ENCODE results near the gene CTDP1. TPM values are rescaled to one million over a fixed set of nuclear protein-coding genes. Genes with fewer than 3 reads are reported as not detected.
"Not testable (repeated sequence)": the region's sequence is repeated elsewhere in the genome, so short reads cannot be mapped to it uniquely, and the experiment has no call there.

CTDP1 gene
- total RNA-seq, 2 donors from 2014 or later: 8.8 to 21.8 TPM

DNA sequence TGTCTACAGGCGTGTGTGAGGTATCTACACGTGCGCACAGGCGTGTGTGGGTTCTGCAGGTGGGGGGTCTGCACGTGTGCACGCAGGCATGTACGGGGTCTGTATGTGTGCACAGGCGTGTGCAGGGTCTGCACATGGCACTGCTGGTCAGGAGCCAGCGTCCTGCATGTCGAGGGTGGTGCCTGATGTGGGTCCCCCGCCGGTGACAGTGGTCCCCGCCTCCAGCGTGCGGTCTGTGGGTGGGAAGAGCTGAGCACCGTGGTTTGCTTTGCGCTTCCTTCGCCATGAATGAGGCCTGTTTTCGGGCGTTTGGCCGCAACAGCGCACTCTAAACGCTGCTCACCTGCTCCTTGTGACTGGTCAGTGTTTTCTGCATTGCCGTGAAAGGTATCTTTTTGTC lies 57.2 kb downstream of the CTDP1 start:
- Histone ChIP-seq H3K9me3 (peaks cover 0 to 3% (median 0%) of the 10 kb centered on the region in 3 donors), H3K27ac (no peak overlapping the region), H3K4me3 (no peak overlapping the region), H3K36me3 (replicated peaks in 1 of 2; ENCODE audit: insufficient read depth in 1 of 2, low read depth in 2 of 2) (peaks cover 0 to 20% of the 10 kb centered on the region in 2 donors), H3K27me3 (no peaks in the 10 kb centered on the region), H3K4me1 (no peaks in the 10 kb centered on the region)
- TF ChIP-seq POLR2A (IDR thresholded peaks at IDR 0.05): no peak
- TF ChIP-seq, protein P1, sequence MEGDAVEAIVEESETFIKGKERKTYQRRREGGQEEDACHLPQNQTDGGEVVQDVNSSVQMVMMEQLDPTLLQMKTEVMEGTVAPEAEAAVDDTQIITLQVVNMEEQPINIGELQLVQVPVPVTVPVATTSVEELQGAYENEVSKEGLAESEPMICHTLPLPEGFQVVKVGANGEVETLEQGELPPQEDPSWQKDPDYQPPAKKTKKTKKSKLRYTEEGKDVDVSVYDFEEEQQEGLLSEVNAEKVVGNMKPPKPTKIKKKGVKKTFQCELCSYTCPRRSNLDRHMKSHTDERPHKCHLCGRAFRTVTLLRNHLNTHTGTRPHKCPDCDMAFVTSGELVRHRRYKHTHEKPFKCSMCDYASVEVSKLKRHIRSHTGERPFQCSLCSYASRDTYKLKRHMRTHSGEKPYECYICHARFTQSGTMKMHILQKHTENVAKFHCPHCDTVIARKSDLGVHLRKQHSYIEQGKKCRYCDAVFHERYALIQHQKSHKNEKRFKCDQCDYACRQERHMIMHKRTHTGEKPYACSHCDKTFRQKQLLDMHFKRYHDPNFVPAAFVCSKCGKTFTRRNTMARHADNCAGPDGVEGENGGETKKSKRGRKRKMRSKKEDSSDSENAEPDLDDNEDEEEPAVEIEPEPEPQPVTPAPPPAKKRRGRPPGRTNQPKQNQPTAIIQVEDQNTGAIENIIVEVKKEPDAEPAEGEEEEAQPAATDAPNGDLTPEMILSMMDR (IDR thresholded peaks at IDR 0.05): no peak
- no peak for DNase-seq
- intact Hi-C loops (cut with DNase I): no loop called here
- ATAC-seq: no peak
- 94 to 95% methylated on average over 18 to 24 of the region's 24 CpGs for WGBS, 2 donors

DNA sequence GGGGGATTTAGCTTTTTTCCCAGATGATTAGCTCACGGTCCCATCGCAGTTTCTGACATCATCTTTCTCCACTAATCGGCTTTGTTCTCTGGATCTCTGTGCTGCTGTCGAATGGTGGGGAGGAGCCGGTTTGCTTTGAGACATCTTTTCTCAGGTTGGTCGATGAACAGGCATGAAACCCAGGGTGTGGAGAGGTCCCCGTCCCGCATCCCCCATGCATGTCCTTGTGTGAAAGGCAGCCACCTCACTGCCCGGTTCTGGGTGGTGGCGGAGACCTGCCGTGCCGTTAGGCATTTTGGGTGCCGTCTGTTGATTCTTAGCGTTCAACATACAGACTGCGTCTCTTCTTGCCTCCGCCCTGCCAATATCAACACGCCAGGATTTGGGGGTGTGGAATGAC lies 57.8 kb downstream of the CTDP1 start:
- no peaks in the 10 kb centered on the region for H3K27me3 ChIP-seq
- peaks cover 0 to 17% of the 10 kb centered on the region in 2 donors for H3K36me3 ChIP-seq (replicated peaks in 1 of 2; ENCODE audit: insufficient read depth in 1 of 2, low read depth in 2 of 2)
- DNase-seq: no peak
- intact Hi-C loops (cut with DNase I): no loop called here
- H3K27ac ChIP-seq: no peak overlapping the region
- no peak overlapping the region for H3K4me3 ChIP-seq
- WGBS, 2 donors: 96 to 98% methylated on average over 17 of the region's 17 CpGs
- H3K4me1 ChIP-seq: no peaks in the 10 kb centered on the region
- TF ChIP-seq POLR2A (IDR thresholded peaks at IDR 0.05): no peak
- TF ChIP-seq, protein P1 (IDR thresholded peaks at IDR 0.05): no peak
- no peaks in the 10 kb centered on the region for H3K9me3 ChIP-seq
- ATAC-seq: no peak

DNA sequence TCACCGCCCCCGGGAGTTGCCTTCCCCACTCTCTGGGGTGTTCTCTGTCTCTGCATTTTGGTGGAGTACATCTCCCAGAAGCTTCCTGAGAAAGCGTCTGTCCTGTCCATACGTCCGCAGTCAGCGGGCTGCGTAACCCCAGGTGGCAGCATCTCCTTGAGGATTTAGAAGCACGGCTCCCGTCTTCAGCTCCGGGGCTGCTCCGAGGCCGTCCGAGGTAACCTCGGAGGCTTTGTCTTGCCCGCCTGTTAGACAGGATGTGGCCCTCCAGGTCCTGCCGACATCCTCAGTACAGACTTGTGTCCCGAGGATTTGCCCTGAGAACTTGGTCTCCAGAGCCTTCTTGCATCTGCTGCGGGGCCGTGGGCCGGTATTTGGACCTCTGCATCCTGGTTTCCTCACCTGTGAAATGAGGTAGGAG lies 58.4 kb downstream of the CTDP1 start:
- no peak overlapping the region for H3K4me3 ChIP-seq
- no peak for ATAC-seq

DNA sequence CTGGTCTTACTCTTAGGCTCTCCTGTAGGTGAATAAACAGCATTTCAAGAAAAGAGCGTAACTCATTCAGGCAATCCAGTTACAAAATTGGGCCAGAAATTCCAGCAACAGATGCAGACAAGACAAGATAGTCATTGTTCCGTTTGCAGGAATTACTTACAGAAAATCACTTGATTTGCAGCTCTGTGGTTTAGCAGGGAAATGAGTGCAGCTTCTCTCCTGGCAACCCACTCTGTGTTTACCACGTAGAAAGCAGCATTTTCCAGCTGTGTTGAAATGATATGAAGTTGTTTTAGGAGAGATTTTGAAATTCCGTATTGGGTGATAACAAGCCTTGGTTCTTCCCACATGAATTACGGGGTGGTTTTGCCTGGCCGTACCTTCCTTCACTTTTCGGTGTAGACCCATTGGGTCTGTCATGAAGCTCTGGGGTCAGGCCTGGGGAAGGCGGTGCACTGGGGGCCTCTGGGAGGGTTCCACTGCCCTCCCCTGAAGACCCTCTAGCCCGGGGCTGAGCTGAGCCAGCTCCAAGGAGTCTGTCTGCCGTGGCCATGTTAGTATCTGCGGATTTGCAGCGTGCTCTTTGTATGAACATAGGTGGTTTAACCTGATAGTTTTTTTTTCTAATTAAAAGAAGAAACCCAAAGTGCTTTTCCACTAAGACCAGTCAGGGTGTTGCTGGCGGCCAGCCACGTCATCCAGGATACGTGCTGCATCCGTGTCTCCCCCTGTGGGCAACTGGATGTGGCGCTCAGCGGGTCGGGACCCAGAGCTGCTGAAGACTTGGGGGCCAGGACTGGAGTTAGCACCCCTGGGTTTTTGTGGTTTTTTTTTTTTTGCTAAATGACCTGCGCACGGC lies 59.2 kb downstream of the CTDP1 start:
- ATAC-seq: no peak
- TF ChIP-seq, protein P1 (IDR thresholded peaks at IDR 0.05): no peak
- no peak for TF ChIP-seq POLR2A (IDR thresholded peaks at IDR 0.05)
- no peak overlapping the region for H3K27ac ChIP-seq

More for the DNA sequence above, 58.4 kb downstream of the CTDP1 start:
- H3K9me3 ChIP-seq: no peaks in the 10 kb centered on the region
- intact Hi-C loops (cut with DNase I): no loop called here
- no peaks in the 10 kb centered on the region for H3K27me3 ChIP-seq
- no peak for DNase-seq
- 95% methylated on average over 16 to 18 of the region's 20 CpGs for WGBS, 2 donors
- H3K36me3 ChIP-seq (replicated peaks in 1 of 2; ENCODE audit: insufficient read depth in 1 of 2, low read depth in 2 of 2): peaks cover 0 to 17% of the 10 kb centered on the region in 2 donors
- TF ChIP-seq POLR2A (IDR thresholded peaks at IDR 0.05): no peak
- TF ChIP-seq, protein P1 (IDR thresholded peaks at IDR 0.05): no peak
- H3K4me1 ChIP-seq: no peaks in the 10 kb centered on the region
- no peak overlapping the region for H3K27ac ChIP-seq

DNA sequence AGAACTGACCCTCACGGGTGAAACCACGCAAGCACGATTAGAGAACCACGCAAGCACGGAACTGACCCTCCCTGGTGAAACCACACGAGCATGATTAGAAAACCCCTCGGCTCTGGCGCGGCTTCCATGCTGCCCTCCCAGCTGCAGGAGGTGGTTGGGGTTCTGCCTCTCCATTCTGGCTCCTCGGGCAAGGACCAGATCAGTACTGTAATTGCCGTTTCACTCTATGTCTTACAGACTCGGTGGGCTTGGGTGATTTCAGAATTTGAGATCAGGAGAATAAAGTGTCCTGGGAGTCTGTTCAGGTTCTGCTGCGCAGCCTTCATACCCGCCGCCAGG lies 59.8 kb downstream of the CTDP1 start:
- WGBS, 2 donors: 96 to 99% methylated on average over 15 of the region's 15 CpGs

More for the DNA sequence above, 59.2 kb downstream of the CTDP1 start:
- Histone ChIP-seq H3K36me3 (replicated peaks in 1 of 2; ENCODE audit: insufficient read depth in 1 of 2, low read depth in 2 of 2) (peaks cover 0 to 15% of the 10 kb centered on the region in 2 donors), H3K4me1 (no peaks in the 10 kb centered on the region), H3K9me3 (no peaks in the 10 kb centered on the region), H3K27me3 (no peaks in the 10 kb centered on the region), H3K4me3 (no peak overlapping the region)
- intact Hi-C loops (cut with DNase I): no loop called here
- WGBS, 2 donors: 90 to 97% methylated on average over 16 to 21 of the region's 21 CpGs
- DNase-seq: no peak

DNA sequence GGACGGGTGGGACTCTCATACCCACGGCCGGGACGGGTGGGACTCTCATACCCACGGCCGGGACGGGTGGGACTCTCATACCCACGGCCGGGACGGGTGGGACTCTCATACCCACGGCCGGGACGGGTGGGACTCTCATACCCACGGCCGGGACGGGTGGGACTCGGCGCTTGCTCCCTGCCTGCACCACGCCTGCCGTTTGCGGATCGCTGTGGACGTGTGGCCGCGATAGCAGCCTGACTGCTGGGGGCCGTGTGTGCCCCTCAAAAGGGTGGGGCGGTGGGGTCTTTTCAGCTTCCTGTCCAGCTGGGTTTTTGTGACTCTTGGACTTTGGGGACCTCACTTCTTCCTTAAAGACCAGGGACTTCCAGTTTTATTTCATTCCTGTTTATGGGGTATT lies 60.4 kb downstream of the CTDP1 start:
- WGBS, 2 donors: 96 to 99% methylated on average over 7 to 13 of the region's 27 CpGs

More for the DNA sequence above, 59.8 kb downstream of the CTDP1 start:
- ATAC-seq (no peak), DNase-seq (no peak)
- intact Hi-C loops (cut with DNase I): no loop called here
- TF ChIP-seq, protein P1 (IDR thresholded peaks at IDR 0.05): no peak
- no peak for TF ChIP-seq POLR2A (IDR thresholded peaks at IDR 0.05)
- Histone ChIP-seq H3K4me3 (no peak overlapping the region), H3K27ac (no peak overlapping the region), H3K27me3 (no peaks in the 10 kb centered on the region), H3K36me3 (replicated peaks in 1 of 2; ENCODE audit: insufficient read depth in 1 of 2, low read depth in 2 of 2) (peaks cover 0 to 12% of the 10 kb centered on the region in 2 donors), H3K9me3 (no peaks in the 10 kb centered on the region), H3K4me1 (no peaks in the 10 kb centered on the region)

More for the DNA sequence above, 60.4 kb downstream of the CTDP1 start:
- H3K4me3 ChIP-seq, H3K27ac ChIP-seq, DNase-seq, H3K27me3 ChIP-seq, H3K4me1 ChIP-seq, ATAC-seq, H3K9me3 ChIP-seq: not testable (repeated sequence)
- intact Hi-C loops (cut with DNase I): loop anchor here (10.0 kb wide), 1 partner anchor 65 kb away; no protein-coding TSS in a partner anchor
- peaks cover 0 to 12% of the 10 kb centered on the region in 2 donors for H3K36me3 ChIP-seq (replicated peaks in 1 of 2; ENCODE audit: insufficient read depth in 1 of 2, low read depth in 2 of 2)

Data from body of pancreas (tissue), 4 donors.